H1 (cell line): ENCODE data around the gene STK40. TPM values are rescaled to one million over a fixed set of nuclear protein-coding genes. Genes with fewer than 3 reads are reported as not detected.

Experiments
- CTCF ChIA-PET: fragments of 300-600 bp; sonication (Branson Sonifier 250); formaldehyde crosslinking; loops from one replicate; lab custom pipeline; 2021; ENCODE audit not compliant: partially characterized antibody; lab: Charles Lee
- POLR2A ChIA-PET: fragments of 300-600 bp; sonication (Branson Sonifier 250); formaldehyde crosslinking; loops from one replicate; lab custom pipeline; 2021; ENCODE audit warnings: inconsistent platforms; ENCODE audit not compliant: partially characterized antibody; lab: Charles Lee
- DNase-seq, 2 experiments: peaks; one replicate each; pipeline versions ENCODE4 v3.0.0 to v3.0.0-alpha.2; 2010 to 2022; ENCODE audit warnings: low spot score in 2 of 2, low read depth in 1 of 2, mixed read lengths in 1 of 2
- FAIRE-seq: peaks from 2 replicates; lab custom pipeline; 2011; peaks lifted over from hg19 to GRCh38; lab: Jason Lieb, UNC
- H2AFZ ChIP-seq: 2 replicates; pipeline ENCODE4 v1.8.1; 2012; ENCODE audit warnings: low read length, inconsistent platforms
- H2AK5ac ChIP-seq: 2 replicates; pipeline ENCODE4 v1.6.1; 2013; ENCODE audit warnings: low read depth, low read length
- H2BK120ac ChIP-seq: replicated peaks from 2 replicates; pipeline ENCODE3; 2013; ENCODE audit warnings: low read depth, low read length, inconsistent platforms
- H2BK12ac ChIP-seq: 2 replicates; pipeline ENCODE4 v1.6.1; 2013; ENCODE audit warnings: low read depth, low read length
- H2BK15ac ChIP-seq: 2 replicates; pipeline ENCODE4 v1.6.1; 2013; ENCODE audit warnings: low read length
- H2BK20ac ChIP-seq: 2 replicates; pipeline ENCODE4 v1.6.1; 2013; ENCODE audit warnings: low read length
- H2BK5ac ChIP-seq: 2 replicates; pipeline ENCODE4 v1.6.1; 2013; ENCODE audit warnings: low read depth, low read length
- H3K14ac ChIP-seq: 2 replicates; pipeline ENCODE4 v1.6.1; 2013; ENCODE audit warnings: inconsistent platforms; ENCODE audit not compliant: insufficient read length
- H3K18ac ChIP-seq: 2 replicates; pipeline ENCODE4 v1.6.1; 2013; ENCODE audit warnings: low read length; ENCODE audit errors: extremely low read depth
- H3K23ac ChIP-seq: 2 replicates; pipeline ENCODE4 v1.6.1; 2013; ENCODE audit warnings: inconsistent platforms; ENCODE audit not compliant: insufficient read length
- H3K23me2 ChIP-seq: 2 replicates; pipeline ENCODE4 v1.6.1; 2013; ENCODE audit warnings: low read depth, low read length
- H3K27ac ChIP-seq: 2 replicates; pipeline ENCODE4 v1.6.1; 2011; ENCODE audit warnings: low read depth, low read length, inconsistent platforms
- H3K27me3 ChIP-seq, 4 experiments: replicated peaks in 1 of 4; 1 replicate in 1 of 4; 2 replicates in 3 of 4; pipeline versions ENCODE4 v1.6.1 to v1.8.1; 2011 to 2013; ENCODE audit warnings: low read length in 3 of 4, mild to moderate bottlenecking in 3 of 4, inconsistent platforms in 2 of 4, mixed read lengths in 2 of 4, moderate library complexity in 1 of 4; ENCODE audit not compliant: control insufficient read depth in 3 of 4, insufficient read depth in 3 of 4; ENCODE audit errors: extremely low read depth in 1 of 4
- H3K36me3 ChIP-seq, 4 experiments: 2 replicates each; pipeline versions ENCODE4 v1.6.1 to v1.8.1; 2011 to 2013; ENCODE audit warnings: mild to moderate bottlenecking in 4 of 4, low read length in 3 of 4, moderate library complexity in 2 of 4, control low read depth in 1 of 4, inconsistent platforms in 1 of 4; ENCODE audit not compliant: insufficient read depth in 4 of 4, control insufficient read depth in 2 of 4
- H3K4ac ChIP-seq: replicated peaks from 2 replicates; pipeline ENCODE3; 2013; ENCODE audit warnings: low read length, low read depth, mixed read lengths, inconsistent platforms; ENCODE audit not compliant: insufficient read length
- H3K4me1 ChIP-seq, 4 experiments: replicated peaks in 1 of 4; 1 replicate in 1 of 4; 2 replicates in 3 of 4; pipeline versions ENCODE4 v1.6.1 to v1.8.1; 2011 to 2013; ENCODE audit warnings: low read length in 3 of 4, inconsistent platforms in 2 of 4, mixed read lengths in 1 of 4; ENCODE audit not compliant: insufficient read depth in 4 of 4, control insufficient read depth in 3 of 4
- H3K4me2 ChIP-seq, 2 experiments: 2 replicates each; pipeline versions ENCODE4 v1.6.1 to v1.8.1; 2011 to 2013; ENCODE audit warnings: low read depth in 2 of 2, low read length in 2 of 2, control low read depth in 1 of 2, inconsistent platforms in 1 of 2, mild to moderate bottlenecking in 1 of 2; ENCODE audit not compliant: insufficient read depth in 1 of 2
- H3K4me3 ChIP-seq, 4 experiments: fragments of 200-600, 300-600 bp in 1 of 4; sonication (generic), shearing (Covaris generic), sonication (Bioruptor Twin) in 1 of 4; 2 replicates each; pipeline versions ENCODE4 v1.5.1 to v1.8.1; 2011 to 2016; ENCODE audit warnings: low read length in 4 of 4, low read depth in 3 of 4, control low read depth in 2 of 4, inconsistent platforms in 2 of 4, mild to moderate bottlenecking in 2 of 4, mixed read lengths in 1 of 4, moderate library complexity in 1 of 4; ENCODE audit not compliant: insufficient read depth in 2 of 4; ENCODE audit errors: extremely low read depth in 1 of 4
- H3K56ac ChIP-seq: replicated peaks from 2 replicates; pipeline ENCODE3; 2013; ENCODE audit warnings: low read depth, mild to moderate bottlenecking, mixed read lengths, low read length, inconsistent platforms; ENCODE audit not compliant: insufficient read length
- H3K79me1 ChIP-seq: 2 replicates; pipeline ENCODE4 v1.6.1; 2013; ENCODE audit warnings: low read depth, low read length, control low read depth
- H3K79me2 ChIP-seq, 2 experiments: 2 replicates each; pipeline versions ENCODE4 v1.6.1 to v1.8.1; 2012 to 2013; ENCODE audit warnings: low read length in 2 of 2, mild to moderate bottlenecking in 2 of 2, inconsistent platforms in 1 of 2; ENCODE audit not compliant: insufficient read depth in 2 of 2, control insufficient read depth in 1 of 2
- H3K9ac ChIP-seq, 4 experiments: replicated peaks in 1 of 4; 1 replicate in 1 of 4; 2 replicates in 3 of 4; pipeline versions ENCODE4 v1.6.1 to v1.8.1; 2011 to 2013; ENCODE audit warnings: low read depth in 3 of 4, low read length in 3 of 4, control low read depth in 2 of 4, mild to moderate bottlenecking in 2 of 4, moderate library complexity in 2 of 4, inconsistent platforms in 1 of 4; ENCODE audit errors: extremely low read depth in 1 of 4
- H3K9me3 ChIP-seq, 2 experiments: 2 replicates each; pipeline versions ENCODE4 v1.6.1 to v1.8.1; 2012 to 2013; ENCODE audit warnings: mild to moderate bottlenecking in 2 of 2, moderate library complexity in 2 of 2, control low read depth in 1 of 2, inconsistent platforms in 1 of 2, low read depth in 1 of 2, low read length in 1 of 2, mixed read lengths in 1 of 2; ENCODE audit not compliant: insufficient read depth in 2 of 2
- H4K20me1 ChIP-seq, 2 experiments: replicated peaks in 1 of 2; 2 replicates each; pipeline versions ENCODE3 to v1.8.1; 2011 to 2013; ENCODE audit warnings: inconsistent platforms in 2 of 2, low read length in 2 of 2, mild to moderate bottlenecking in 1 of 2; ENCODE audit not compliant: insufficient read depth in 2 of 2, control insufficient read depth in 1 of 2
- H4K5ac ChIP-seq: 2 replicates; pipeline ENCODE4 v1.6.1; 2013; ENCODE audit warnings: low read length, low read depth, mixed read lengths, inconsistent platforms; ENCODE audit not compliant: insufficient read length
- H4K8ac ChIP-seq: 2 replicates; pipeline ENCODE4 v1.8.0; 2013; ENCODE audit warnings: mild to moderate bottlenecking, moderate library complexity, low read length, inconsistent platforms; ENCODE audit not compliant: insufficient read depth; ENCODE audit errors: extremely low read depth
- H4K91ac ChIP-seq: replicated peaks from 2 replicates; pipeline ENCODE3; 2013; ENCODE audit warnings: low read length, mixed read lengths, inconsistent platforms; ENCODE audit not compliant: insufficient read length
- ASH2L ChIP-seq: fragments of 200-600, 300-600 bp; sonication (generic); IDR thresholded peaks from one replicate; pipeline ENCODE4 v1.7.1; 2017; ENCODE audit warnings: low read length
- CBX8 ChIP-seq: fragments of 300-800, 300-1000 bp; sonication (generic); IDR thresholded peaks from 2 replicates; pipeline ENCODE4 v1.7.1; 2016; ENCODE audit warnings: low read depth, low read length, borderline replicate concordance
- CHD2 ChIP-seq: IDR thresholded peaks from 2 replicates; pipeline ENCODE4 v1.6.1; 2012; ENCODE audit warnings: low read length, improper control_type of control experiment
- CTBP2 ChIP-seq: IDR thresholded peaks from 2 replicates; pipeline ENCODE4 v1.7.0; 2011; ENCODE audit warnings: borderline replicate concordance, mild to moderate bottlenecking, moderate library complexity, mixed read lengths, low read length; ENCODE audit not compliant: insufficient read depth, insufficient read length
- CTCF ChIP-seq, 3 experiments: IDR thresholded peaks; 1 replicate in 2 of 3; 2 replicates in 1 of 3; pipeline versions ENCODE4 v1.5.1 to v1.6.1; 2011; ENCODE audit warnings: low read length in 3 of 3, mild to moderate bottlenecking in 3 of 3, inconsistent platforms in 2 of 3, low read depth in 1 of 3, moderate library complexity in 1 of 3; ENCODE audit not compliant: insufficient read depth in 1 of 3; ENCODE audit errors: control extremely low read depth in 1 of 3
- GABPA ChIP-seq: IDR thresholded peaks from 2 replicates; pipeline ENCODE4 v1.6.1; 2011; ENCODE audit warnings: mild to moderate bottlenecking, low read length, moderate library complexity, borderline replicate concordance; ENCODE audit not compliant: insufficient read depth
- HDAC6 ChIP-seq: IDR thresholded peaks from one replicate; pipeline ENCODE4 v1.7.1; 2012; ENCODE audit warnings: low read depth, mild to moderate bottlenecking, inconsistent platforms, low read length, moderate library complexity
- RBBP5 ChIP-seq: IDR thresholded peaks from 2 replicates; pipeline ENCODE4 v1.7.1; 2012; ENCODE audit warnings: low read depth, mild to moderate bottlenecking, inconsistent platforms, low read length, moderate library complexity, borderline replicate concordance
- SUZ12 ChIP-seq: fragments of 200-600 bp; sonication (generic); IDR thresholded peaks from 2 replicates; pipeline ENCODE4 v1.6.1; 2012; ENCODE audit warnings: mild to moderate bottlenecking, inconsistent platforms, low read length, moderate library complexity, mixed read lengths
- YY1 ChIP-seq: IDR thresholded peaks from 2 replicates; pipeline ENCODE4 v1.6.1; 2011; ENCODE audit warnings: low read depth, mild to moderate bottlenecking, low read length
- WGBS, 2 experiments: shearing (Covaris generic) in 1 of 2; methylation state at CpG; one replicate each; pipeline versions ENCODE4 v1.1.6 to v1.1.7; 2013 to 2015; ENCODE audit warnings: low lambda C conversion rate in 2 of 2, mixed read lengths in 2 of 2, inconsistent platforms in 1 of 2, low coverage in 1 of 2, missing lambda C conversion rate in 1 of 2; ENCODE audit not compliant: insufficient replicate concordance in 2 of 2, insufficient coverage in 1 of 2, insufficient read length in 1 of 2; ENCODE audit errors: extremely low coverage in 1 of 2, missing lambda C conversion rate in 1 of 2; 5-methylcytosine and 5-hydroxymethylcytosine counted together
- polyA plus RNA-seq, 7 experiments: library from polyadenylated mRNA; depleted of rRNA in 3 of 7; stranded (reverse) in 5 of 7; unstranded in 2 of 7; fragments of >200 nt in 5 of 7; fragments of 200-250 nt in 2 of 7; gene quantifications; 1 replicate in 5 of 7; 2 replicates in 1 of 7; 4 replicates in 1 of 7; pipeline versions ENCODE4 v1.2.1 to v1.2.3, GENCODE V29; 2011 to 2013; ENCODE audit warnings: missing spikeins in 2 of 7, mixed read lengths in 2 of 7
- total RNA-seq: library from RNA; stranded (reverse); fragmentation: NEBNext Ultra II Directional; extraction: Animal tissue kit (Norgen Biotek cat#: 25700); gene quantifications from 2 replicates; pipeline ENCODE4 v1.2.1, GENCODE V29; 2021

The STK40 gene
- total and polyA plus RNA-seq, 2 of the 8 experiments (the other 6 are each of a cell fraction or from before 2014, with no cell fraction given) = 13.6 to 28.6 TPM

GRCh38 chr1:36295390-36295789 is 90.3 kb downstream of the STK40 start:
- no peak overlapping the region for H2BK15ac ChIP-seq
- ChIA-PET POLR2A (interaction anchor here (0.8 to 1.0 kb wide), 2 partner anchors 11 to 57 kb away, joined by 3 read pairs; no protein-coding TSS in a partner anchor), CTCF (interaction anchor here (0.8 to 10.4 kb wide), 2 partner anchors 9 to 108 kb away, joined by 3 to 68 read pairs; no protein-coding TSS in a partner anchor)
- H2BK12ac ChIP-seq = no peak overlapping the region
- no peak overlapping the region for H2BK120ac ChIP-seq
- no peaks in the 10 kb centered on the region for H3K4me1 ChIP-seq
- H3K4ac ChIP-seq = no peak overlapping the region
- peaks cover 26 to 82% (median 64%) of the 10 kb centered on the region in 4 experiments for H3K36me3 ChIP-seq
- DNase-seq (no peak), FAIRE-seq (no peak)
- H3K4me3 ChIP-seq = no peak overlapping the region
- no peak overlapping the region for H3K23ac ChIP-seq
- H3K9me3 ChIP-seq = no peaks in the 10 kb centered on the region
- H2BK20ac ChIP-seq = no peak overlapping the region
- H2AFZ ChIP-seq = no peak overlapping the region
- no peak overlapping the region for H4K5ac ChIP-seq
- no peaks in the 10 kb centered on the region; a peak in 1 of 4 replicates for H3K79me2 ChIP-seq
- TF ChIP-seq ASH2L (no peak), CBX8 (no peak), CTCF (IDR thresholded peaks at IDR 0.05; ENCODE audit: control extremely low read depth in 1 of 3, insufficient read depth in 1 of 3, low read depth in 1 of 3, low read length in 3 of 3) (no peak), CTBP2 (no peak), GABPA (no peak), HDAC6 (no peak), SUZ12 (no peak), CHD2 (no peak), RBBP5 (no peak), YY1 (no peak)
- H3K27me3 ChIP-seq = no peaks in the 10 kb centered on the region
- no peak overlapping the region for H3K14ac ChIP-seq
- no peak overlapping the region for H3K27ac ChIP-seq
- H3K18ac ChIP-seq = no peak overlapping the region
- no peak overlapping the region for H4K8ac ChIP-seq
- H3K56ac ChIP-seq = no peak overlapping the region
- no peak overlapping the region for H2AK5ac ChIP-seq
- H4K91ac ChIP-seq = no peak overlapping the region
- no peaks in the 10 kb centered on the region; the same call in 1 of the 2 replicates for H3K23me2 ChIP-seq
- WGBS, 2 experiments = 100% methylated on average over 2 of the region's 2 CpGs; no CpG with 5 or more reads in 1 of the 2 experiments
- no peak overlapping the region for H3K4me2 ChIP-seq
- H2BK5ac ChIP-seq = no peak overlapping the region
- no peaks in the 10 kb centered on the region; the same call in 1 of the 2 replicates for H3K79me1 ChIP-seq
- no peak overlapping the region for H3K9ac ChIP-seq
- peaks cover 0 to 2% of the 10 kb centered on the region in 2 experiments for H4K20me1 ChIP-seq
